GM06990 (cell line): ENCODE measurements around the gene DDX49.

Source experiments
- DNase-seq: peaks from one replicate; pipeline ENCODE4 v3.0.0-alpha.2; 2011; ENCODE audit not compliant: insufficient read length; ENCODE audit errors: extremely low read depth
- H3K27me3 ChIP-seq: replicated peaks from 2 replicates; pipeline ENCODE4 v1.6.0; 2011; ENCODE audit warnings: low read length; ENCODE audit not compliant: control insufficient read depth, insufficient read depth
- H3K36me3 ChIP-seq: 2 replicates; pipeline ENCODE4 v1.5.1; 2011; ENCODE audit warnings: low read length; ENCODE audit not compliant: control insufficient read depth, insufficient read depth
- H3K4me3 ChIP-seq: replicated peaks from 2 replicates; pipeline ENCODE4 v1.5.1; 2011; ENCODE audit warnings: low read depth, mild to moderate bottlenecking, control low read depth, low read length
- CTCF ChIP-seq: IDR thresholded peaks from 2 replicates; pipeline ENCODE4 v1.5.1; 2011; ENCODE audit warnings: low read length, control low read depth, mild to moderate bottlenecking, inconsistent platforms; ENCODE audit not compliant: insufficient read depth, poor library complexity, severe bottlenecking

Gene DDX49

DNA sequence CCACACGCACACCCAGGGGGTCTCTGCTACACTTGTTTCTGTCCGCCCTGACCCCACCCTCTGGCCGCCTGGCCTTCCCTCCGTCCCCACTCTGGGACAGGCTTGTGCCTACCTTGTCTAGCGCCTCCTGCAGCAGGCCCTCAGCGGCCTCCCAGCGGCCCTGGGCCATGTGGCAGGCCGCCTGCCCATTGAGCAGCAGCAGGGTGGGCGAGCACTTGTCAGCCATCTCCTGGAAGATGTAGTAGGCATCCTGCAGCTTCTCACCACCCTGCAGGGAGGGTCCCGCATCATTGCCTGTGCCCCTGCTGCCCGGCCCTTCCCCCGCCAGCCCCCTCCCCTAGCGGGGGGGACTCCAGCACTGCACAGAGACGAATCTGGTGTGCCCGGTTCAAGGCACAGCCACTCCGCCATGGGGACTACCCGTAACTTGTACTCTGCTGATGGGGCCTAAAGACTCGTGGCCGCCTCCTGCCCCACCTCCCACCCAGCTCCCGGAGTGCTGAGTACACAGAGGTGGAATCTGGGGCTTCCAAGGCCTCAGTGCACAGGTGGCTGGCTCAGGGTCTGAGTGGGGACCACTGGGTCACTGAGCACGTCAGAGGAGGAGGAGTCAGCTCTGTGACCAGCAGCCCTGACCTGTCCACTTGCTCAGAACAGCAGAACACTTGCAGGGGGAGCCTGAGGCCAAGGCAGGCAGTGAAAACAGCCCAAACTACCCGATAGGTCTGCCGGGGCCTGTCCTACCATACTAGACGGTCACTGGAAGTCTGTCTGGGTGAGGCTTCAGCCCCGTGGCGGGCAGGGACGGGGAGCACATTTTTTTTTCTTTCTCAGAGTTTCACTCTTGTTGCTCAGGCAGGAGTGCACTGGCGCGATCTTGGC, 16.1 kb upstream of the DDX49 start:
- Histone ChIP-seq H3K27me3 (no peaks in the 10 kb centered on the region), H3K36me3 (peaks cover 62% of the 10 kb centered on the region)
- TF ChIP-seq CTCF, result no peak

GRCh38 chr19:18904334-18905057, 15.0 kb upstream of the DDX49 start:
- DNase-seq, result no peak
- no peaks in the 10 kb centered on the region for H3K27me3 ChIP-seq
- TF ChIP-seq CTCF, result no peak
- H3K4me3 ChIP-seq, result no peak overlapping the region
- H3K36me3 ChIP-seq, result peaks cover 64% of the 10 kb centered on the region

More for the DNA sequence above, 16.1 kb upstream of the DDX49 start:
- no peak for DNase-seq
- no peak overlapping the region for H3K4me3 ChIP-seq

DNA sequence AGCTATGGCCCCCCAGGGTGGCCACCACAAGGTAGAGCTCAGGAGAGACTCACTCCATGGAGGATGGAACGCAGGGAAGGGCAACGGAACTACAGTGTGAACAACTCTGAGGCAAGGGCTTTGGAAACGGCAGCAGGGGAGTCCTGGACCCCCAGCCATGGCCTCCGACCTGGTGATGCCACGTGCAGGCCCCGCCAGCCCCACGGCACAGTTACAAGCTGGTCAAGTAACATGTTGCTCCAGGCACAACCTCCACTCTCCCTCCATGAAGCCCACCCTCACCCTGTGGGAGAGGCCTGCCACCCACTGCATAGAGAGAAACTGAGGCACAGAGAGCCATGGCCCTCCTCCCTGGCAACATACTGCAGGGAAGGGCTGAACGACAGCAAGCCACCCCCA, 14.5 kb upstream of the DDX49 start:
- H3K4me3 ChIP-seq, result no peak overlapping the region
- DNase-seq, result no peak
- no peaks in the 10 kb centered on the region for H3K27me3 ChIP-seq
- no peak for TF ChIP-seq CTCF
- peaks cover 62% of the 10 kb centered on the region for H3K36me3 ChIP-seq

- H3K4me3 ChIP-seq, result no peak overlapping the region
- DNase-seq, result no peak
- no peak for TF ChIP-seq CTCF
- no peaks in the 10 kb centered on the region for H3K27me3 ChIP-seq
- H3K36me3 ChIP-seq, result peaks cover 60% of the 10 kb centered on the region
Measured at GRCh38 chr19:18905513-18906236, 13.8 kb upstream of the DDX49 start.

DNA sequence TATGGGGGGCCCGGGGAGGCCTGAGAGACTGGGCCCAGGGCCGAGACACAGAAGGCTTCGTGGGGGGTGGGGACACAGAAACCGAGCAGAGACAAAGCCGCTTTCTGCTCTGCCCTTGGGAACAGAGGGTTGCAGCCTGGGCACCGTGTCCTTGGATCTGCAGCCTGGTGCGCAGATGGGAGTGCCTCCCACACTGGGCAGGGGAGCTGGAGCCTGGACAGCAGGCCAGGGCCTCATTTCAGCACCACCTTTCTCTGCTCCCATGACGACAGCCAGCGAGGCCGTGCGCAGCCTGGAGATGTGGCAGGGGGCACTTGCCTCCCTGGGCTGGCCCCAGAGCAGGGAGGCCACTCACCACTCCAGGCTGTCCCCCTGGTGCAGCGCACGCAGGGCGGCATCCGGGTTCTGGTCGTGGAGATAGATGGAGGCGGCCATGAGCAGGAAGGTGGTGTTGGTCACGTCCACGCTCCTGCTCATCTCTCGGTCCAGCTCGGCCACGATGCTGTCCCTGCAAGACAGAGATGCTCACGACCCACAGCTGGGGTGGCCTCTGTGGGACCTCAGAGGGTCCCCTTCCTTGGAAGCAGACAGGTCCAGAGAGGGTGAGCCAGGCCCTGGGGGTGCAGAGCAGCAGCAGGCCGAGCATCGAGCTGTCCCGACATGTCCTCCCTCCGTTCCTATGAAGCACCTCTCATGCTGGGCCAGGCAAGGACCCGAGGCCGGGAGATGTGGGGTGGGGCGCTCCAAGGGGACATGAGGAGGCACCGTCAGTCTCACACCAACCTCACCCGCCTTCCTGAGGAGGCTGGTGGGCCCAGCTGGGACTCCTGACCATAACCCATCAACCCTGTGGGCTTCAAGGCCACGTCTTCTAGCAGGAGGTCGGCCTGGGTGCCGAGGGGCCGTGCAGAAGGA, 12.7 kb upstream of the DDX49 start:
- Histone ChIP-seq H3K36me3 (peaks cover 62% of the 10 kb centered on the region), H3K27me3 (no peaks in the 10 kb centered on the region), H3K4me3 (no peak overlapping the region)
- no peak for TF ChIP-seq CTCF
- DNase-seq, result no peak
